K562 treated with DMSO at 1 percent for 12 hours (cell line): ENCODE measurements around the gene UGT2A1. TPM values are rescaled to one million over a fixed set of nuclear protein-coding genes. Genes with fewer than 3 reads are reported as not detected.

Experiments used
- total RNA-seq: library from RNA; unstranded; fragments of 300-600 nt; gene quantifications from 2 replicates; pipeline ENCODE4 v1.2.3, GENCODE V29; 2022; ENCODE audit not compliant: insufficient read depth

The UGT2A1 gene
- total RNA-seq: not detected in 2 replicates

GRCh38 chr4:69653147-69653546 lies at the start of gene UGT2A1:
Gene UGT2A1 (minus strand): TSS chr4:69653247. CDS start chr4:69647644, 5,603 bp downstream.

DNA sequence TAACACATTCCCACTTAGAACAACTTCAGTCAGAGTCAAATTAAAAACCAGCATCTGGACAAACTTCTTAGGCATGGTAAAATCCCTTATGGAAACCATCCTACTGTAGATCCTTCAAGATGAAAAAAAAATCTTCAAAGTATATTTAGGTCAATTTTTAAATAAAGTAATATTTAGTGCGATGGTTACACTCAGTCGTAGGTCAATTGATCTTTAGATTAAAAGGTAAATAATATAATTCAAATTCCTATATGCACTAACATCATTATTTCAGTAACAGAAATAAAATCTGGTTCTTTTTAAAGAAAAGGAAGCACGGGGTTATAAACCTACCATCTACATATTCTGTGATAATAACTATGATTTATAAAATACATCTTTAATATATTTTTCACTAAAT lies 13.5 kb downstream of the UGT2A1 start, which contains the start of gene UGT2A2:
UGT2A2 (minus strand) TSS at position 101 of the 400 bp plus-strand sequence; CDS start at position 99, 2 bp downstream.

Other genes with a start within 250 kb of the UGT2A1 start
- gene UGT2B4, start 157.3 kb downstream of the UGT2A1 start, total RNA-seq: not detected in 2 replicates
- gene UGT2A2, start 13.6 kb downstream of the UGT2A1 start, total RNA-seq: not detected in 2 replicates
- gene SULT1B1, start 107.4 kb upstream of the UGT2A1 start, total RNA-seq: not detected in 2 replicates
- gene SULT1E1, start 206.9 kb upstream of the UGT2A1 start, total RNA-seq: not detected in 2 replicates